ENCODE measurements around the gene TOR2A. TPM values are rescaled to one million over a fixed set of nuclear protein-coding genes. Genes with fewer than 3 reads are reported as not detected.

TOR2A gene
- total and polyA plus RNA-seq, 8 donors = 5.0 to 87.8 (median 11.1) TPM

GRCh38 chr9:127707766-127708165 is 27.3 kb downstream of the TOR2A start:
- Histone ChIP-seq H3K4me1 (peaks cover 0 to 4% (median 0%) of the 10 kb centered on the region in 4 donors), H3K9me3 (no peaks in the 10 kb centered on the region), H3K27me3 (peaks cover 0 to 5% (median 0%) of the 10 kb centered on the region in 3 donors), H3K27ac (no peak overlapping the region), H3K4me3 (no peak overlapping the region), H3K36me3 (no peaks in the 10 kb centered on the region)
- no peak for DNase-seq
- 38 to 43% (median 39%) methylated on average over 5 of the region's 5 CpGs for WGBS, 5 donors
- intact Hi-C loops (cut with DNase I; ENCODE audit: low total_unique reads) = no loop called here
- no peak for TF ChIP-seq CTCF (IDR thresholded peaks at IDR 0.05)
- TF ChIP-seq POLR2AphosphoS5 (IDR thresholded peaks at IDR 0.05) = no peak
- no peak for TF ChIP-seq POLR2A (IDR thresholded peaks at IDR 0.05)
- no peak for TF ChIP-seq EP300 (IDR thresholded peaks at IDR 0.05)

- 58 to 67% (median 60%) methylated on average over 10 to 11 of the region's 11 CpGs for WGBS, 5 donors
- Histone ChIP-seq H3K4me3 (no peak within 1 kb of the TSS), H3K36me3 (no peaks in the 10 kb centered on the region), H3K27ac (no peak within 1 kb of the TSS), H3K4me1 (peaks cover 0 to 4% (median 0%) of the 10 kb centered on the region in 4 donors), H3K9me3 (no peaks in the 10 kb centered on the region), H3K27me3 (peaks cover 0 to 5% (median 0%) of the 10 kb centered on the region in 3 donors)
- intact Hi-C loops (cut with DNase I; ENCODE audit: low total_unique reads) = no loop called here
- TF ChIP-seq POLR2AphosphoS5 (IDR thresholded peaks at IDR 0.05) (no peak), POLR2A (IDR thresholded peaks at IDR 0.05) (no peak), EP300 (IDR thresholded peaks at IDR 0.05) (no peak), CTCF (IDR thresholded peaks at IDR 0.05) (no peak)
- DNase-seq = peak; percentile 28 to 71
These were observed 28.3 kb downstream of the TOR2A start, which contains the start of gene CFAP157 for GRCh38 chr9:127706836-127707241. CFAP157 (plus strand) TSS chr9:127706988; CDS start chr9:127707032, 44 bp downstream.

GRCh38 chr9:127705577-127706379 is 29.3 kb downstream of the TOR2A start:
- Histone ChIP-seq H3K27me3 (peaks cover 0 to 5% (median 0%) of the 10 kb centered on the region in 3 donors), H3K4me1 (peaks cover 0 to 6% (median 0%) of the 10 kb centered on the region in 4 donors), H3K27ac (no peak overlapping the region), H3K4me3 (no peak overlapping the region), H3K36me3 (no peaks in the 10 kb centered on the region), H3K9me3 (no peaks in the 10 kb centered on the region)
- WGBS, 5 donors = 80 to 95% (median 82%) methylated on average over 7 to 12 of the region's 12 CpGs
- DNase-seq = no peak
- TF ChIP-seq CTCF (IDR thresholded peaks at IDR 0.05) (no peak), POLR2AphosphoS5 (IDR thresholded peaks at IDR 0.05) (no peak), POLR2A (IDR thresholded peaks at IDR 0.05) (no peak), EP300 (IDR thresholded peaks at IDR 0.05) (no peak)
- intact Hi-C loops (cut with DNase I; ENCODE audit: low total_unique reads) = no loop called here

GRCh38 chr9:127703289-127703946 is 31.7 kb downstream of the TOR2A start:
- Histone ChIP-seq H3K9me3 (no peaks in the 10 kb centered on the region), H3K4me3 (no peak overlapping the region), H3K27me3 (peaks cover 0 to 5% (median 0%) of the 10 kb centered on the region in 3 donors), H3K27ac (no peak overlapping the region), H3K4me1 (peaks cover 0 to 25% (median 13%) of the 10 kb centered on the region in 4 donors), H3K36me3 (no peaks in the 10 kb centered on the region)
- no peak for DNase-seq
- TF ChIP-seq CTCF (IDR thresholded peaks at IDR 0.05) (no peak), POLR2A (IDR thresholded peaks at IDR 0.05) (no peak), POLR2AphosphoS5 (IDR thresholded peaks at IDR 0.05) (no peak), EP300 (IDR thresholded peaks at IDR 0.05) (no peak)
- intact Hi-C loops (cut with DNase I; ENCODE audit: low total_unique reads) = no loop called here
- WGBS, 5 donors = 64 to 74% (median 73%) methylated on average over 8 to 9 of the region's 9 CpGs
